ENCODE results near the gene FRAS1. TPM values are rescaled to one million over a fixed set of nuclear protein-coding genes. Genes with fewer than 3 reads are reported as not detected.
"Not testable (repeated sequence)": the region's sequence is repeated elsewhere in the genome, so short reads cannot be mapped to it uniquely, and the experiment has no call there.

FRAS1 gene
- total and polyA plus RNA-seq, 2 donors (not counting 3 experiments of a cell fraction or from before 2014, with no cell fraction given), result 1.4 to 3.6 TPM

DNA sequence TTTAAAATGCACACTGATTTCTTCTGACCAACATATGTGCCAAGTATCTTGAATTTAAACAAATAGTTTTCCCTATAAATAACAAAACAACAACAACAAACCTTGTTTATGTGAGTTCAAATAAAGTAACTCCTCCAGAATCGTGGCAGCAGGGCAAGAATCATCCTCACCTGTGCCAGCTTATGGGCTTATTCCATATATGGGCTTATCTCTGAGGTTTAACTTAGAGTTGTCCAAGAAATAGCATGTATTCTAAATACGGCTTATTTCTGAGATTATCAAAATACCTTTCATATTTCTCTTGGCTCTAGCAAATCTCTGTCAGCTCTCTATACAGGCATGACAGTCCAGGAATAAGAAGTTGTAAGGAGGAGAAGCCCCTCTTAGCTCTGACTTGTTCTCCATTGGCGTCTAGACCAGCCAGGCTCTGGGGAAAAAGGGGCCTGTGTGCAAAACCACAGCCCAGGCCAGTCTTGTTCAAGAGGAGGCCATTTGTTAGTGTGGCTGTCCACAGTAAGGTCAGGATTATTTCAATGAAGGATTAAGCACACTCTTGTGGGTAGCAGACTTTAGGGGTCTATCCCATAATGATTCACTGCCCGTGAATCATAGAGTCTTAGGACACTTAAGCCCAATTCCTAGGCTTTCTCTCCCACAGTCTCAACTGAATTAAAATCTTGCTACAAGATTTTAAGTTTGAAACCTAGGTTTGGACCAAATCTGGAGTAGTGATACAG, 63.2 kb downstream of the FRAS1 start:
- POLR2A ChIA-PET, result no interaction called here
- Histone ChIP-seq H3K9ac (replicated peaks; ENCODE audit: extremely low read depth, insufficient read depth, low read length) (no peak overlapping the region), H3K9me3 (replicated peaks; ENCODE audit: control insufficient read depth, insufficient read depth, low read length) (no peaks in the 10 kb centered on the region), H2AFZ (ENCODE audit: low read depth, low read length) (no peak overlapping the region), H3K79me2 (ENCODE audit: control insufficient read depth, insufficient read depth, low read length) (no peaks in the 10 kb centered on the region), H3K9me1 (replicated peaks; ENCODE audit: control insufficient read depth, extremely low read depth, insufficient read depth, low read length) (no peaks in the 10 kb centered on the region), H3K27ac (ENCODE audit: insufficient read depth, low read depth, low read length) (no peak overlapping the region), H3K4me3 (replicated peaks in 1 of 3; ENCODE audit: insufficient read depth in 1 of 3, low read depth in 1 of 3, low read length in 3 of 3) (no peak overlapping the region), H3K27me3 (ENCODE audit: control insufficient read depth in 2 of 2, insufficient read depth in 2 of 2, low read length in 2 of 2) (no peaks in the 10 kb centered on the region), H3K36me3 (ENCODE audit: control insufficient read depth in 2 of 2, extremely low read depth in 1 of 2, insufficient read depth in 2 of 2, low read length in 2 of 2) (no peaks in the 10 kb centered on the region), H3K4me1 (ENCODE audit: control insufficient read depth, extremely low read depth, insufficient read depth, low read length) (no peaks in the 10 kb centered on the region), H4K20me1 (replicated peaks; ENCODE audit: control insufficient read depth, extremely low read depth, insufficient read depth, low read length) (no peaks in the 10 kb centered on the region), H3K4me2 (ENCODE audit: insufficient read depth, low read length) (no peak overlapping the region)
- BruUV-seq (replicated peaks), result no TSS peak
- no peak for TF ChIP-seq MYC (IDR thresholded peaks at IDR 0.05; ENCODE audit: low read depth, low read length)
- no peak for TF ChIP-seq POLR2A (IDR thresholded peaks at IDR 0.05; ENCODE audit: low read depth, low read length)
- dilution Hi-C loops (cut with MboI; ENCODE audit: extremely low pct_ligation_motif_present, low sequenced_read_pairs) (no loop called here), intact Hi-C loops (cut with micrococcal nuclease) (no loop called here)
- DNase-seq (ENCODE audit: low read depth, low spot score) (no peak), FAIRE-seq (no peak)
- CTCF ChIA-PET, result no interaction called here

DNA sequence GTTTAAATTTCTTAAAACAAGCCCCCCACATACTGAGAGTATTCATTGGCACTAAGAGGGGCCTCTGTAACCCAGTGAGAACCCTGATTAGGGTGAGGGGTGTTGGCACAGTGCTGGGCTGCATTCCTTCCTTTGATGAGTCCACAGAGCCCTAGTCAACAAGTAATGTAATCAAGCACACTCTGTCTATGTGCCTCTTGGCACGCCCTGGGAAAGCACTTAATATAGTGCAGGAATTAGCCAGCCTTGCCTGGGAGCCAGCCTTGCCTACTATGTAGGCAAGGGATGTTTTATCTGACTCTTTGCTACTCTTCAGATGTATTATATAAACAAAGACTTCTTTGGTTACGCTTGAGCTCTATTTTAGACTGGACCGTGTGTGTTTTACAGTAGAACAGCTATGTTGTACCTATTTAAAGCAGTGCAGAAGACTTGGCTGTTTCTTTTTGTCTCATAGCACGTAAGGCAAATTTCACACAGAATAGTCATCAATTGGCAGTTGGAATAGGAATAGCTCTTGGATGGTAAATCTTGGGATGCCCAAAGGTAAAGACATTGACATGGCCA, 64.3 kb downstream of the FRAS1 start:
- ChIA-PET CTCF (no interaction called here), POLR2A (no interaction called here)
- H3K4me1 ChIP-seq (ENCODE audit: control insufficient read depth, extremely low read depth, insufficient read depth, low read length), result no peaks in the 10 kb centered on the region
- no peaks in the 10 kb centered on the region for H3K9me1 ChIP-seq (replicated peaks; ENCODE audit: control insufficient read depth, extremely low read depth, insufficient read depth, low read length)
- H3K9ac ChIP-seq (replicated peaks; ENCODE audit: extremely low read depth, insufficient read depth, low read length), result no peak overlapping the region
- DNase-seq (ENCODE audit: low read depth, low spot score), result no peak
- no TSS peak for BruUV-seq (replicated peaks)
- no peaks in the 10 kb centered on the region for H3K36me3 ChIP-seq (ENCODE audit: control insufficient read depth in 2 of 2, extremely low read depth in 1 of 2, insufficient read depth in 2 of 2, low read length in 2 of 2)
- no peaks in the 10 kb centered on the region for H4K20me1 ChIP-seq (replicated peaks; ENCODE audit: control insufficient read depth, extremely low read depth, insufficient read depth, low read length)
- no peak for FAIRE-seq
- no peaks in the 10 kb centered on the region for H3K9me3 ChIP-seq (replicated peaks; ENCODE audit: control insufficient read depth, insufficient read depth, low read length)
- no peak overlapping the region for H3K4me2 ChIP-seq (ENCODE audit: insufficient read depth, low read length)
- intact Hi-C loops (cut with micrococcal nuclease) (no loop called here), dilution Hi-C loops (cut with MboI; ENCODE audit: extremely low pct_ligation_motif_present, low sequenced_read_pairs) (no loop called here)
- H3K4me3 ChIP-seq (replicated peaks in 1 of 3; ENCODE audit: insufficient read depth in 1 of 3, low read depth in 1 of 3, low read length in 3 of 3), result no peak overlapping the region
- no peak overlapping the region for H3K27ac ChIP-seq (ENCODE audit: insufficient read depth, low read depth, low read length)
- no peak overlapping the region for H2AFZ ChIP-seq (ENCODE audit: low read depth, low read length)
- TF ChIP-seq FOS (IDR thresholded peaks at IDR 0.05; ENCODE audit: borderline replicate concordance, insufficient read depth, low read length), result no peak
- TF ChIP-seq EZH2 (IDR thresholded peaks at IDR 0.05; ENCODE audit: borderline replicate concordance, low read depth, low read length, severe bottlenecking), result no peak
- TF ChIP-seq GATA2 (IDR thresholded peaks at IDR 0.05; ENCODE audit: insufficient read depth, insufficient read length, low read depth, low read length), result no peak
- no peak for TF ChIP-seq JUN (IDR thresholded peaks at IDR 0.05; ENCODE audit: borderline replicate concordance, insufficient read depth, insufficient read length, low read depth)
- TF ChIP-seq, protein P1, sequence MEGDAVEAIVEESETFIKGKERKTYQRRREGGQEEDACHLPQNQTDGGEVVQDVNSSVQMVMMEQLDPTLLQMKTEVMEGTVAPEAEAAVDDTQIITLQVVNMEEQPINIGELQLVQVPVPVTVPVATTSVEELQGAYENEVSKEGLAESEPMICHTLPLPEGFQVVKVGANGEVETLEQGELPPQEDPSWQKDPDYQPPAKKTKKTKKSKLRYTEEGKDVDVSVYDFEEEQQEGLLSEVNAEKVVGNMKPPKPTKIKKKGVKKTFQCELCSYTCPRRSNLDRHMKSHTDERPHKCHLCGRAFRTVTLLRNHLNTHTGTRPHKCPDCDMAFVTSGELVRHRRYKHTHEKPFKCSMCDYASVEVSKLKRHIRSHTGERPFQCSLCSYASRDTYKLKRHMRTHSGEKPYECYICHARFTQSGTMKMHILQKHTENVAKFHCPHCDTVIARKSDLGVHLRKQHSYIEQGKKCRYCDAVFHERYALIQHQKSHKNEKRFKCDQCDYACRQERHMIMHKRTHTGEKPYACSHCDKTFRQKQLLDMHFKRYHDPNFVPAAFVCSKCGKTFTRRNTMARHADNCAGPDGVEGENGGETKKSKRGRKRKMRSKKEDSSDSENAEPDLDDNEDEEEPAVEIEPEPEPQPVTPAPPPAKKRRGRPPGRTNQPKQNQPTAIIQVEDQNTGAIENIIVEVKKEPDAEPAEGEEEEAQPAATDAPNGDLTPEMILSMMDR (IDR thresholded peaks at IDR 0.05; ENCODE audit: extremely low read depth in 1 of 2, insufficient read depth in 1 of 2, low read depth in 1 of 2, low read length in 2 of 2), result no peak
- TF ChIP-seq, protein P2, sequence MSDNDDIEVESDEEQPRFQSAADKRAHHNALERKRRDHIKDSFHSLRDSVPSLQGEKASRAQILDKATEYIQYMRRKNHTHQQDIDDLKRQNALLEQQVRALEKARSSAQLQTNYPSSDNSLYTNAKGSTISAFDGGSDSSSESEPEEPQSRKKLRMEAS (IDR thresholded peaks at IDR 0.05; ENCODE audit: insufficient read depth, insufficient read length), result no peak
- H3K79me2 ChIP-seq (ENCODE audit: control insufficient read depth, insufficient read depth, low read length), result no peaks in the 10 kb centered on the region
- no peaks in the 10 kb centered on the region for H3K27me3 ChIP-seq (ENCODE audit: control insufficient read depth in 2 of 2, insufficient read depth in 2 of 2, low read length in 2 of 2)

DNA sequence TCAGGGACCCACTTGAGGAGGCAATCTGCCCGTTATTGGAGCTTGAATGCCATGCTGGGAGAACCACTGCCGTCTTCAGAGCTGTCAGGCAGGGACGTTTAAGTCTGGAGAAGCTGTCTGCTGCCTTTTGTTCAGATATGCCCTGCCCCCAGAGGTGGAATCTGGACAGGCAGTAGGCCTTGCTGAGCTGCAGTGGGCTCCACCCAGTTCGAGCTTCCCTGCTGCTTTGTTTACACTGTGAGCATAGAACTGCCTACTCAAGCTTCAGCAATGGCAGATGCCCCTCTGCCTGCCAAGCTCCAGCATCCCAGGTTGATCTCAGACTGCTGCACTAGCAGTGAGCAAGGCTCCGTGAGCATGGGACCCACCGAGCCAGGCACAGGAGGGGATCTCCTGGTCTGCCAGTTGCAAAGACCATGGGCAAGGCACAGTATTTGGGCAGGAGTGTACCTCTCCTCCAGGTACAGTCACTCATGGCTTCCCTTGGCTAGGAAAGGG, 68.8 kb downstream of the FRAS1 start:
- H3K4me2 ChIP-seq (ENCODE audit: insufficient read depth, low read length); H3K27me3 ChIP-seq (ENCODE audit: control insufficient read depth in 2 of 2, insufficient read depth in 2 of 2, low read length in 2 of 2); DNase-seq (ENCODE audit: low read depth, low spot score); dilution Hi-C loops (cut with MboI; ENCODE audit: extremely low pct_ligation_motif_present, low sequenced_read_pairs); H4K20me1 ChIP-seq (replicated peaks; ENCODE audit: control insufficient read depth, extremely low read depth, insufficient read depth, low read length); H3K4me3 ChIP-seq (replicated peaks in 1 of 3; ENCODE audit: insufficient read depth in 1 of 3, low read depth in 1 of 3, low read length in 3 of 3); H3K27ac ChIP-seq (ENCODE audit: insufficient read depth, low read depth, low read length); H3K36me3 ChIP-seq (ENCODE audit: control insufficient read depth in 2 of 2, extremely low read depth in 1 of 2, insufficient read depth in 2 of 2, low read length in 2 of 2); H3K4me1 ChIP-seq (ENCODE audit: control insufficient read depth, extremely low read depth, insufficient read depth, low read length); H3K79me2 ChIP-seq (ENCODE audit: control insufficient read depth, insufficient read depth, low read length); POLR2A ChIA-PET; CTCF ChIA-PET; H3K9me3 ChIP-seq (replicated peaks; ENCODE audit: control insufficient read depth, insufficient read depth, low read length); BruUV-seq (replicated peaks); intact Hi-C loops (cut with micrococcal nuclease); H2AFZ ChIP-seq (ENCODE audit: low read depth, low read length); FAIRE-seq; H3K9ac ChIP-seq (replicated peaks; ENCODE audit: extremely low read depth, insufficient read depth, low read length); H3K9me1 ChIP-seq (replicated peaks; ENCODE audit: control insufficient read depth, extremely low read depth, insufficient read depth, low read length): not testable (repeated sequence)

Measured in endothelial cell of umbilical vein (primary cell).